HG03342 (cell line): ENCODE measurements around the gene GPC4.
"Not testable (repeated sequence)": the region's sequence is repeated elsewhere in the genome, so short reads cannot be mapped to it uniquely, and the experiment has no call there.

Experiments
- ATAC-seq: cut with Tn5 transposase; IDR thresholded peaks from one replicate; pipeline ENCODE4 v1.9.1; 2021; ENCODE audit warnings: mild to moderate bottlenecking, moderate library complexity; ENCODE audit not compliant: unreplicated experiment

Gene GPC4

DNA sequence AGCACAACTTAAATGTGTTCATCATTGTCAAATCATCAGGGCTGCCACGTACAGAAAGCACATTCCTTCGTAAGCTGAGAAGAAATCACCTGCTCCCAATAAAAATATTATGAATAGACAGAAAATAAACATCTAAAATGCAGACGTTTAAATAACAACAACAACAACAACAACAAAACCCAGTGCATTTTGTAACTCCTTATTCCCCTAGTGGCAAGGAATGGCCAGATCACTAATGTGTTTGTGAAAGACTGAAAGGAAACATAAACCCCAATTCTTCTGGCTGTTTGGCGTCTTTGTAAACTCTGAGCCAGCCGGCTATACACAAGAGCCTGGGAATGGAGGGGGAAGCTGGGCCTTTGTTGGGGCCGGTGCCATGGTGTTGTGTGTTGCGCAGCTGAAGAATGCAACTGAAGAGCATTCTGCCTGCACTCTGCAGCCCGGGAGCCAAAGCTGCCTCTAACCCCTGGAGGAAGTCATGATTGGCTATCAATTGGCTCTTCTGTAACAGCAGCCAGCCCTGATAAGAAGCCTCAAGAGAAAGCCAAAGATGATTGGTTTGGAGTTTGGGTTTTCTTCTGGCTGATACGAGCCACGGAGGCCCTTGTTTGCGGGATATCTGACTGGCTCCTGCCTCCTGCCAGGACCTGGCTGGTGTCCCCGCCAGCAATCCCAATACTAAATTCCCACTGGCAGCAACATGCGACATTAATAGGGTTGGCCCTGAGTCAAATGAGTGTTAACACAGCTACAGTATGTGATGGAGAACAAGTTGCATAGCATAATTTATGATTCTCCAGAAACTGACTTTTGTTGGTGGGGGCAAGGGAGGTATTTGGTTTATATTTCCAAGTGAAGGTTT lies 107.4 kb downstream of the GPC4 start:
- ATAC-seq, result no peak

DNA sequence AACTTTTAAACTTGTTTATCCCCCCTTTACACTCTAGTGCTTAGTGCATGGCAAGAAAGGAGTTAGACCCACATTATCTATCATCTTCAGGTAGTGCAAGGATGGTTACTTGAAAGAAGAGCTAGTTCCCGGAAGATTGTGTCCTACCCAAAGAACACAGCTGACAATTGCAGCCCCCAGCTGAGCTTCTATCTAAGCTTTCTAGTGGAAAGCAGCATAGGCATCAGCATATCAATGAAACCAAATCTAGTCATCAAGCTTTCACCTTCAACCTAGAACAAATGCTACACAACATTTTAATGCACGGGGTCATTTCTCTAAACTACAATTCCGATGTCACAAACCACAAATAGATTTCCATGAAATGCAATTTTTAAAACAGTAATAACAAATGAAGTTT lies 108.2 kb downstream of the GPC4 start:
- no peak for ATAC-seq

DNA sequence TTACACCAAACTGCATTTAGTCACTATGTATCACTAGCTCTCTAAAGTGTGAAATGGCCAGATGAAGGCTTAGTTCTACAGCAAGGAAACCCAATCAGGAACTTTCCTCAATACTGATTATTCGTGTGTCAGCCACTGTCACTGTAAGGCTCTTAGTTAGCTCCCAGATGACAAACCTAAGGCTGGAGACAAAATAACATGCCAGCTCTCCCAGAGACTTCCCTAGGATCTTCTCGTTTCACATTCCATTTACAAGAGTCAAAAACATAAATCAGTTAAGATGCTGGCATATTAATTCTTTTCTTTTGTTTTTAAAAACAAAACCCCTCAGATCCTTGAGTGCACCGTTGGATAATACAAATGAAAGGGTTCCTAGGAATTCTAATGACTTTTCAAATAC lies 109.0 kb downstream of the GPC4 start:
- no peak for ATAC-seq

DNA sequence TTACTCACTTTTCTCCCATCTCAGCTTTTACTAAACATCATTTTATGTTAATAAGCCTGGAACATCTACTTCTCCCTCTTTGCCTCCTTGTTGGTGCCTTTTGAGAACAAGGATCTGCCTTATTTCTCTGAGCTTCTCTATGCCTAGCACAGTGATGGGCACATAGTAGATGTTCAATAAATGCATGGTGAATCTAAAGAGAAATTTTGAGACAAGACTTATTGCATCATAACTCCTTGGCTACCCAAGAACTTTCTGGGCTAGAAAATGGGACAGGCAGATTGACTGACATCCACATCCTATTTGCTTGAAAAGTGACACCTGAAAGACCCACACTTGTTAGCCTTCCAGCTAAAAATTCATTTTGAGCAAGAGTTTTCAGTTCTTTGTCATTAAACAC lies 109.9 kb downstream of the GPC4 start:
- no peak for ATAC-seq

DNA sequence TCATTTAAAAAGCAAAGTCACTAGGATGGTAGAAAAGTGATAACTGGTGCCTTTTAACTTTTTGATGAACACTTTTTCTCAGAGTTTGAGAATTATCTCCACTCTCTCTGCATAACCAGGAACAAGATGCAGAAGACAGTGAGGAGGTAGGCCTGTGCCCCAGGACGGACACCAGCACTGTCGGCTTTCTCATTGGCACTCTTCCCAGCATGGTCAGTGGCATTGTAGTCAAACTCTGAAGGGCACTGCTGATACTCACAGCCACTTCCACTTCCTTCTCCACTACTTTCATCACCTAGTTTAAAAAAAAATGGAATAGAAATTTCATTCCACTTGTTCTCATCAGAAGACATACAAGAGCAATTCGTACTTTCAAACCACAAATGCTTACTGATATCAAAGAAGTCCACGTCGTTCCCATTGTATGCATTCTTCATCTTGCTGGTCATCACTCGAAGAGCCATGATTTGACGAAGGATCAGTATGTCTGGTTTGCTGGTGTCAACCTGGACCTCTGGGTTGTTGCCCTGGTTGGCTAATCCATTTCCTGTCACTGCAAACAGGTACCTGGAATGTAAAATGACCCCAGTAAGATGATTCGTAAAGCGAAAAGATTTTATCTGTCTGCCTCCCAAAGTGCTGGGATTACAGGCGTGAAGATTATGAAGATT lies 112.4 kb downstream of the GPC4 start:
- no peak for ATAC-seq

DNA sequence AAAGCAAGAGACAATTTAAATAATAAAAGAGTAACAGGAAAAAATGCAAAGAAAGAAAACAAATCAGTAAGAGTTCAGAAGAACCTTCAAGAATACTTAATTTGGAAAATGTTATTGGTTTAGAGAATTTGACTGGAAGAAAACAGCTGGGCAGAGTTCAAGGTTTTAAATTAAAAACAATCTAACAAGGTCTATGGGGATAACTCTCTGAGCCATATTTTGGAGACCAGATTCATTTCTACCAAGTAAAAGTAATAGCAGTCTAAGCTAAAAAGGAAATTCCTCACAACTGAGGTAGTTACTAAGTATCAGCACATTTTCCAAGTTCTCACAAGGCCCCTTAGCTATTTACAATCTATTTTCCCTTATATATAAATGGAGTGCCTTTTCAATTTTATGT lies 114.7 kb downstream of the GPC4 start:
- no peak for ATAC-seq

DNA sequence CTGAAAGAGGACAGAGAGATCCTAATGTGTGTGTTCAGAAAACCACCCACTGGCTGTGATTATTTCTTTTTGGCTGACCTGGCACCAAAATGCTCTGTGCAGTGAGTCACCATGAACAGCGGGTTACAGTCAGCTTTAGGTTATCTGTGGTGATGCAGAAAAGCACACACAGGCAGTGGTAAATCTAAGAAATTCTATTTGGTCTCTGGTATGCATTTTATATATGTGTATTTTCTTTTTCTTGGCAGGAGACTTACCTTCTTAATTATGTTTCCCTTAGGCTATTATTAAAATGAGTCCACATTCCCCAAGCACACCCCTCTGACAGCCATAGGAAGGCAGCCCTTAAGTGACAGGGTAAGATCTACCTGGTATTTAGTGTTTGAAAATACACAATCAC lies 118.0 kb downstream of the GPC4 start:
- ATAC-seq, result no peak

DNA sequence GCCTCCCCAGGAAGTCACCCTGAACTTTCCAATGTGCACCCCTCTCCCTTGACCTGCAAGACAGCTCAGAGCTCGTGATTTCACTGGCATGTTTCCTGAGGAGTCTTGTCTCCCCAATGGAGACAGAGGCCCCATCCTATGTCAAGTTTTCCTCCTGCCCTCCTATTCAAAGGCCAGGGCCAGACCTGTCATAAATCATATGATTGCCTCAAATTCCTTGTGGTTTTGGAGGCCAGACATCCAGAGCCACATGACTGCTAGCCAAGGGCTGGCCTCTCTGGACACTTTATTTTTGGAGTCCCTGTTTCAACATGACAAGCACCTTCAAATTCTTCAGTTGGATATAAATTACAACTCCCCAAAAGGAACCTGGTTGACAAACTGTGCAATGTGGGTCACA lies 121.2 kb downstream of the GPC4 start:
- no peak for ATAC-seq

DNA sequence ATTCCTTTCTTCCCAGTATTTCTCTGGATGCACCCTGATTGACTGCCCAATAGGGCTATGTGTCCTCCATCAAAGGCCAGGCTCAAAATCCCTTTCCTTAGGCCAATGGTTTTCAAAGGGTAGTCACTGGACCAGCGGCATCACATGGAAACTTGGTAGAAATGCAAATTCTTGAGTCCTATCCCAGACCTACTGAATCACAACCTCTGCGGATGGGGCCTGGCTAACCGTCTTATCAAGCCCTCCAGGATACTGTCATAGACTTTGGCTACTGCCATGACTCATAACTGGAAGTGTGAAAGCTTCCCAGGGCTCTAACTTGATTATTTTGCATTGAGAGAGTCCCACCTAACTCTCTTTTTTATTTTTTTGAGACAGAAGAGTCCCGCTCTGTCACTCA lies 125.2 kb downstream of the GPC4 start:
- no peak for ATAC-seq

DNA sequence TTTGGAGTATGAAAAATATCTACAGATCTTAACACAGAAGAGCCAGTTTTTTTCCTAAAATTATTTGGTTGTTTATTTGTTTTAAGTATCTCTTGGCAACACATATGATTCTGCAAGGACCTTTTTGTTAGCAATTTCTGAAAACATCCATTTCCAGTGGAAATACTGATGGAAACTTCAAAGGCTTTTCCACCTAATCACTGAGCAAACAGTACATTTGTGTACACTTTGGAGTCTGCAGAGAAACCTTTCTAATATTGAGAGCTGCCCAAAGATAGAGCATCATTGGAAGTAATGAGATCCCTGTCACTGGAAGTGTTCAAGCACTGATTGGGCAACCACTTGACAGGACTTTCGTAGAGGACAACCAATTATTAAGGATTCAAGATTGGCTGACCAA lies 127.4 kb downstream of the GPC4 start:
- ATAC-seq, result no peak

DNA sequence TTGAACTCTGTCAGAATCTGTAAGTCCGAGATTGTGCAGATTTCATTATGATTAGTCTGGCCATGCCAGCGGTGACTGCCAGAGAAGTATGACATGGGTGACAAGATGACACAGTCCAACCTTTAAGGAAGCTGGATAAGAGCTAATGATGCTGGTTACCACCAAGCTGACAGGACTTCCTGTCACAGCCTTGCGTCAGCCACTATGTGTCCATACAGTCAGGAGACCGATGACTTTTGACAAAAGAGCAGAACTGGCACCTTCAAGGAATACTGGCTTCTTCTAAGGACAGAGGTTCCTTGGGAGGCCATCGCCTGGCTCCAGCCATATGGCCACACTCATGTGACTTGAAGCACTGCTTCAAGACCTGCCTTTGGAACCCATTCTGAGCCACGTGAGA lies 129.9 kb downstream of the GPC4 start:
- ATAC-seq, result no peak

DNA sequence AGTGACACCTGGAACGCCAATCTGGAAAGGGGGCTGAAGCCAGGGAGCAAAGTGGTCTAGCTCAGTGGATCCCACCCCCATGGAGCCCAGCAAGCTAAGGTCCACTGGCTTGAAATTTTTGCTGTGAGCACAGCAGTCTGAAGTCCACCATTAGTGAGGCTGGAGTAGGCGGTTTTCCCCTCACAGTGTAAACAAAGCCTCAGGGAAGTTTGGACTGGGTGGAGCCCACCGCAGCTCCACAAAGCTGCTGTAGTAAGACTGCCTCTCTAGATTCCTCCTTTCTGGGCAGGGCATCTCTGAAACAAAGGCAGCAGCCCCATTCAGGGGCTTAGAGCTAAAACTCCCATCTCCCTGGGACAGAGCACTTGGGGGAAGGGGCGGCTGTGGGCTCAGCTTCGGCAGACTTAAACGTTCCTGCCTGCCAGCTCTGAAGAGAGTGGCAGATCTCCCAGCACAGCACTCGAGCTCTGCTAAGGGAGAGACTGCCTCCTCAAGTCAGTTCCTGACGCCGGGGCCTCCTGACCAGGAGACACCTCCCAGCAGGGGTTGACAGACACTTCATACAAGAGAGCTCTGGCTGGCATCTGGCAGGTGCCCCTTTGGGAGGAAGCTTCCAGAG lies 136.1 kb downstream of the GPC4 start:
- ATAC-seq, result not testable (repeated sequence)

DNA sequence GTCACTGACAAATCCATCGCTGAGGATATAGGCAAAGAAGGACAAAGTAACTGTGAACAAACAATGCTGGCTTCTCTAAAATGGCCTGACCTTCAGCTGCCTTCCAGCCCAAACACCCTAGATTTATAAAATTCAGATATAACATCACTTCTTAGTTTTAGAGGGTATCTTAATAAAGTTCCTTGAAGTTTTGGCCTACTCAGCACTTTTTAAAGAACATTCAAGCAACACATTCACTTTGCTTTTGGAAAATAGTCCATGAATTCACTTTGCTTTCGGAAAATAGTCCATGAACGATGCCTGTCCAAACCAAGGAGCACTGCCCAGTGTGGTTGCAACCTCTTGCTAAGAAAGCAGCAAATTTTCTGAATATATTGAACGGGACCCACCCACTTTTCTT lies 142.1 kb downstream of the GPC4 start:
- no peak for ATAC-seq

DNA sequence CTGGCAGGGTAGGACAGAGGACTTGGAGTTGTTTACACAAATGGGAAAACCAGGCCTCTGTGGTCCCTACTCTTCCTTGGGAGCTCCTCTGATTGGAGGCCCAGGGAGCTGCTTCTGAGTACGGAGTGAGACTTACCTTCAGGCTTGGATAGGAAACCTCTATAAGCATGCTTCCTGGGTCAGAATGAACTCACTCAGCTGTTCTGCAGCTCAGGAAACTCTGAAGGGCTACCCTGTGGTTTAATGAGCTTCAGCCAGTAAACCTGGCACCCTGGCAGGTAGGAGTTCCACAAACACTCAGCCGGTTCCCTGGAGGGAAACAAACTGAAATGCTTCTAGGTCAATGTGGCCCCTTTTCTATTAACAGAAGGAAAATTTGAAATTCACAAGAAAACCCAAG lies 146.1 kb downstream of the GPC4 start:
- no peak for ATAC-seq

DNA sequence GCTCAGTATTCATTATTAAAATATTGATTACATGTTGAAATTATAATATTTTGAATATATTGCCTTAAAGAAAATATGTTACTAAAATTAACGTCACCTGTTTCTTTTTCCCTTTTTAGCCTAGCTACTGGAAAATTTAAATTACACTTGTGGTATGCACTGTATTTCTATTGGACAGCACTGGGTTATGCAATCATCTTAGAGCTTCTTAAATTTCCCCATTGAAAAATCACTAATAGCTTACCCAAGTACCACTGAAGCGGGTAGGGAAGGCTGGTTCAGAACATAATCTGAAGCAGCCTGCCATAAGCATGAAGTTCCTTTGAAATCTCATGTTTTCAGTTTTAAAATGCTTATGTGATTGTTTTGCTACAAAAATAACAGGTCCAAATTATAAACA lies 147.7 kb downstream of the GPC4 start:
- ATAC-seq, result no peak

DNA sequence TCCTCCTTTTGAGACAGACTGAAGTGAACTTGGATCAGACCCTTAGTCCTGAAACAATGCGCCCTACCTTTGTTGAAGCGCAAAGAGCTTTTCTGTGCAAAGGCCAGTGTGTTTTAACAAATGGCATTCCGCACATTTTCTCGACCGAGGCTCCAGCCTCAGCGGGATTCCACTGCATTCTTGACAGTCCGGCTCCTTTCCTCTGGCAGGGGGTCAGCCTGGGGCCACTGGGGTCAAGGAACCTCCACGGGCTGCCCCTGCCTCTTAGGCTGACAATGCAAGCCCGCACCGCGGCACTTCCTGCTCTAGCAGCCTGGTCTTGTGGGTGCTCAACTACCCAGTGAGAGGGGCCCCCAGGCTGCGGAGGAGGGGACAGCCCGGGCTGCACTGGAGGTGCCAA lies 150.0 kb downstream of the GPC4 start:
- no peak for ATAC-seq

DNA sequence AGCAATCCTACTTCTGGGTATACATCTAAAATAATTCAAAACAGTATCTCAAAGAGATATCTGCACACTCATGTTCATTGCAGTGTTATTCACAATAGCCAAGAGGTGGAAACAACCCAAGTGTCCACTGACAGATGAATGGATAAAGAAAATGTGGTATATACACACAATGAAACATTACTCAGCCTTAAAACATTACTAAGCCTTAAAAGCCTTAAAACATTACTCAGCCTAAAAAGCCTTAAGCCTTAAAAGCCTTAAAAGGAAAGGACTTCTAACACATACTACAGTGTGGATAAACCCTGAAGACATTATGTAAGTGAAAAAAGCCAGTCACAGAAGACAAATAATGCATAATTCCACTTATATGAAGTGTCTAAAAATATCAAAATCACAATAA lies 156.8 kb downstream of the GPC4 start:
- no peak for ATAC-seq

DNA sequence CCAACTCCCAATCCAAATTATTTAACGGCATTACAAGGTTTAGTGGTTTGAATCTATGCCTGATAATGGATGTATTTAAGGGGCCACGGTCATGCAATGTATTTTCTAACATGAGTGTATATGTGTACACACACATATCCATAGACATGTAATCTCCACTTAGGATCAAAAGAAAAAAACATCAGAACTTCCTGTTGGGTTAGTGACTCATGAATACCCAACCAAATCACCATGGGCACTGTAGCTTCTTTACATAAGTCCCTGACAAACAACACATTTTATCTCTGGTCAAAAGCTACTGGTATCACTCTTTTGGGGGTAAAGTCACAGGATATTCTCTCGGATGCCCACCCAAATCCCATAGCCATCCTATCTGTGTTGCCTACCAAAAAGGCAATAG lies 160.6 kb downstream of the GPC4 start:
- no peak for ATAC-seq

DNA sequence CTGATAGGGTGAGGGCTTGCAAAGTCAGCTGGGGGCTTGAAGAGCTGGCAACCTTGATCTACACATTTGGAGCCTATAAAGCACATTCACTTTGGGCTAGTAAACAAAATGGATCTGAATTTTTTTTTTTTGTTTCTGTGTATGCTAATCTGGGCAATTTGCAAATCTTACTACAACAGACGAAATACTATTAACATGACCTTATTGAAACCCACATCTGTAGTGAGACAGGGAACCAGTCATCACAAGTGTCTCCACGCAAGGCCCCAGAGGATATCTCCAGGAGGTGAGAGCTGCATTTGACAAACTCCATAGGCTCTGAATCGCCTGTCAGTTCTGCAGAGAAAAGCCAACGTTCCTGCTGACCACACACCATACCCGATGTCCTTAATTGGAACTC lies 164.1 kb downstream of the GPC4 start:
- ATAC-seq, result no peak

DNA sequence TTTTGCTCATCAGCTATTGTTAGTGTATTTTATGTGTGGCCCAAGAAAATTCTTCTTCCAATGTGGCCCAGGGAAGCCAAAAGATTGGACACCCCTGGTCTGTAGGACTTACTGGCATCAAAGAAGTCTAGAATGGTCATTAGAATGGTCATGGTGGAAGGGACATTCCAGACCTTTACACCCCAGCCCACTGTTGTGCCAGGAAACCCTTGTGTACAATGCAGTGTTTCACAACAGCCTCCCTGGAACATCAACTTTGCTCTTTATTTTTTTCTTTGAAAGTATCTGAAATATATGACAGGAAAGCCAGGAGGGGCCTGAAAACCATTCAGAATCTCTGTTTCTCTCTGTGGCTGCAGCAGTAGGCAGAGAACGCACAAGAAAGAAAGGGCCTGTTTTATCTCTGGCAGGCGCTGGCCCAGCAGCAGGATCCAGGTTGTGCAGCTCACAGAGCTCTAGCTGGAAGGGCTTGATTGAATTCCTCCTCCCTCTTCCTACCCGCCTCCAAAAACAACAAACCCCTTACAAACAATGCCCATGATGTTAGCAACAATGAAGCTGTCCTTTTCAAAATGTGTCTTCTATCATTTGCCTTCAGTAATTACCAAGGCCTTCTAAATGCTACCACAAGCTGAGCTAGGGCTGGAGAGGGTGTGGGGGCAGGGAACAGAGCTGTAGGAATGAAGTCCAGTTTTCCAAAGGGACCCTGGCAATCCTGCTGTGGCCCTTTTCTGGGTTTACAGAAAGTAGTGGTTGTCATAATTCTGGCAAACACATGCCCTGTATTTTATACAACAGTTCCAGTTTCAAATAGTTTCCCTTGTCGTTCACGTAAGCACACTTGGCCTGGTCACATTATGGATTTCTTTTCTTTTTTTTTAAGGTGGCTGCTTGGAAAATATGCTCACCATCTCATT lies 164.8 kb downstream of the GPC4 start:
- ATAC-seq, result no peak
